Lower leg skin (tissue), 4 donors: ENCODE results near the gene GRAMD2A. TPM values are rescaled to one million over a fixed set of nuclear protein-coding genes. Genes with fewer than 3 reads are reported as not detected.
A peak's percentile ranks its signal among the peaks of the same experiment; 100 is the strongest.

Experiments used
- DNase-seq, 2 donors: peaks; one replicate each; pipeline ENCODE4 v3.0.0-alpha.2; 2019; ENCODE audit warnings: low spot score in 2 of 2
- H3K4me3 ChIP-seq: fragments of 200-600 bp; sonication (generic); 2 replicates; pipeline ENCODE4 v1.5.1; 2017; ENCODE audit warnings: mild to moderate bottlenecking, low read depth; ENCODE audit not compliant: poor library complexity, severe bottlenecking
- CTCF ChIP-seq, 3 donors: fragments of 450-650 bp; IDR thresholded peaks; one replicate each; pipeline ENCODE4 v1.5.1; 2016; ENCODE audit warnings: antibody characterized with exemption in 3 of 3, mild to moderate bottlenecking in 3 of 3, moderate library complexity in 2 of 3
- POLR2A ChIP-seq, 2 donors: fragments of 450-650 bp; IDR thresholded peaks; one replicate each; pipeline ENCODE4 v1.6.1; 2016 to 2017; ENCODE audit warnings: antibody characterized with exemption in 2 of 2, mild to moderate bottlenecking in 1 of 2, moderate library complexity in 1 of 2
- WGBS, 2 donors: methylation state at CpG; one replicate each; pipeline ENCODE4 v1.1.5; 2018; 5-methylcytosine and 5-hydroxymethylcytosine counted together
- intact Hi-C: fragments of 100-400 bp; cut with DNase I; formaldehyde crosslinking; loops from one replicate; pipeline ENCODE4 v1.15.0; 2023; ENCODE audit warnings: low total_unique reads
- total RNA-seq, 4 donors: library from RNA; depleted of rRNA; stranded (reverse); fragments of >200 nt; gene quantifications; one replicate each; pipeline ENCODE4 v1.1.0, GENCODE V29; 2016

GRAMD2A gene
- total RNA-seq, 4 donors from 2014 or later, result 4.6 to 5.9 (median 5.1) TPM

- no peak overlapping the region for H3K4me3 ChIP-seq
- intact Hi-C loops, result no loop called here
- TF ChIP-seq POLR2A (IDR thresholded peaks at IDR 0.05), result no peak
- no peak for TF ChIP-seq CTCF (IDR thresholded peaks at IDR 0.05)
- peak in 1 of 2 donors; percentile 77 for DNase-seq
- 94 to 95% methylated on average over 5 of the region's 5 CpGs for WGBS, 2 donors
Observed at GRCh38 chr15:72162569-72162968, 35.0 kb downstream of the GRAMD2A start.

- intact Hi-C loops, result no loop called here
- WGBS, 2 donors, result 82 to 86% methylated on average over 7 of the region's 7 CpGs
- peak in 1 of 2 donors; percentile 10 for DNase-seq
- TF ChIP-seq CTCF (IDR thresholded peaks at IDR 0.05) (no peak), POLR2A (IDR thresholded peaks at IDR 0.05) (no peak)
- H3K4me3 ChIP-seq, result no peak overlapping the region
Observed at GRCh38 chr15:72161361-72162132, 36.0 kb downstream of the GRAMD2A start.

DNA sequence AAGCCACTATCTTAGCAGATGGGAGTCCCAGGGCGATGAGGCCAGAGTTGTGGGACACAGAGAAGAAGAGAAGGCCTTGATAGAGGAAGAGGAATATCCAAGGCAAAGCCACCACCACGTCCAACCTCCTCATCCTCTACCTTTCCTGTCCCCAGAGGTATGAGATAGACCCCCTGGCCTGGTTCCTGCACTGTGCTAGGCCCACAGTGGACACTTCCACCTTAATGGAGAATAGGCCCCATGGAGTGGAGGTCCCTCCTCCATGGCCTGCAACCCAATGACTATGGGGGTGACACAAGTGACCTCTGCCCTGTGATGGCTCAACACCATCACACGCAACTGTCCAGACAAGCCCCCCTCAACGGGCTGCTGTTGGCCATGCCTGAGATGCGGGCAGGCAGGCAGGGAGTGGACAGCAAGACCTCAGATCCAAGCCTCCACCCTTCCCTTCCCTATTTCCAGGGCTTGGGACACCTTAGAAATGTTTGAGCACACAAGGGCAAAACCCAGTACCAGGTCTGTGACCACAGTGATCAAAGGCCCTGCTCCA lies 36.8 kb downstream of the GRAMD2A start:
- DNase-seq, result peak in 1 of 2 donors; percentile 73
- WGBS, 2 donors, result 91 to 94% methylated on average over 5 of the region's 5 CpGs
- intact Hi-C loops, result no loop called here
- TF ChIP-seq POLR2A (IDR thresholded peaks at IDR 0.05) (no peak), CTCF (IDR thresholded peaks at IDR 0.05) (no peak)
- no peak overlapping the region for H3K4me3 ChIP-seq

DNA sequence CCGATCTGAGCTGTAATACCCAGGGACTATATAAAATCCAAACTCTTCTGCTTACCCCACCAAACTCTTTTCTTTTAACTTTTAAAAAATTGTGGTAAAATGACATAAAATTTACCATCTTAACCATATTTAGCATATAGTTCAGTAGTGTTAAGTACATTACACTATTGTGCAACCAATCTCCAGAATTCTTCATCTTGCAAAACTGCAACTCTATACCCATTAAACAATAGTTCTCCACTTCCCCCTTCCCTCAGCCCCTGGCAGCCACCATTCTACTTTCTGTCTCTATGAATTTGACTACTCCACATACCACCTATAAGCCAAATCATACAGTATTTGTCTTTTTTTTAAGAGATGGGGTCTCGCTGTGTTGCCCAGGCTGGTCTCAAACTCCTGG lies 40.7 kb downstream of the GRAMD2A start:
- no peak for DNase-seq
- intact Hi-C loops, result no loop called here
- H3K4me3 ChIP-seq, result no peak overlapping the region

More for the DNA sequence above, 40.7 kb downstream of the GRAMD2A start:
- WGBS, 2 donors, result 88 to 98% methylated on average over 2 of the region's 2 CpGs
- TF ChIP-seq CTCF (IDR thresholded peaks at IDR 0.05), result no peak
- TF ChIP-seq POLR2A (IDR thresholded peaks at IDR 0.05), result no peak
